ENCODE data around the gene TMEM108.

Gene TMEM108

GRCh38 chr3:133238015-133238414 is 199.8 kb downstream of the TMEM108 start:
- ATAC-seq (replicated peaks; ENCODE audit: extremely low read depth, poor library complexity, severe bottlenecking), result no peak
- Mint-ChIP-seq H3K27me3 (peaks cover 10% of the 10 kb centered on the region), H3K27ac (ENCODE audit: low read depth) (no peak overlapping the region), H3K9me3 (peaks cover 5% of the 10 kb centered on the region), H3K4me1 (no peaks in the 10 kb centered on the region), H3K36me3 (ENCODE audit: insufficient read depth) (no peaks in the 10 kb centered on the region), H3K4me3 (no peak overlapping the region)
- DNase-seq (ENCODE audit: low spot score in 2 of 2), result no peak

DNA sequence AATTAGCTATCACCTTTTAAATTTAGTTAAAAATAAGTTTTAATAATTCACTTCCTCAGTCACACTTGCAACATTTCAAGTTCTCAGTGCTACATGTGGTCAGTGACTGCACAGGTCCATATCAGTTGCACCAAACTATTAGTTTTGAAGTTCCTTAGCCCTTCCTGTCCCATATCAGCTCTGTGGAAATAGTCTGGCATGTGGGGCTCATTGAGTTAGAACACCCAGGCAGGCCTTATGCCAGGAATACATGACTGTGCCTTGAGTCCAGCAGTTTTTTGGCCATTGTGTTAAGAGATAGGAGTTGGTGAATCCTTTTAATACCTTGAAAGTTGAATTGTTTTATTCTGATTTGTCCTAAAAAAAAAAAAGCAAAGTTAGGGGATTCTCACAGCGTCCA is 207.9 kb downstream of the TMEM108 start:
- H3K9me3 Mint-ChIP-seq, result peaks cover 5% of the 10 kb centered on the region
- H3K27ac Mint-ChIP-seq (ENCODE audit: low read depth), result no peak overlapping the region
- no peaks in the 10 kb centered on the region for H3K4me1 Mint-ChIP-seq
- no peak for DNase-seq (ENCODE audit: low spot score in 2 of 2)
- H3K27me3 Mint-ChIP-seq, result no peaks in the 10 kb centered on the region
- H3K36me3 Mint-ChIP-seq (ENCODE audit: insufficient read depth), result no peaks in the 10 kb centered on the region
- ATAC-seq (replicated peaks; ENCODE audit: extremely low read depth, poor library complexity, severe bottlenecking), result no peak
- no peak overlapping the region for H3K4me3 Mint-ChIP-seq

DNA sequence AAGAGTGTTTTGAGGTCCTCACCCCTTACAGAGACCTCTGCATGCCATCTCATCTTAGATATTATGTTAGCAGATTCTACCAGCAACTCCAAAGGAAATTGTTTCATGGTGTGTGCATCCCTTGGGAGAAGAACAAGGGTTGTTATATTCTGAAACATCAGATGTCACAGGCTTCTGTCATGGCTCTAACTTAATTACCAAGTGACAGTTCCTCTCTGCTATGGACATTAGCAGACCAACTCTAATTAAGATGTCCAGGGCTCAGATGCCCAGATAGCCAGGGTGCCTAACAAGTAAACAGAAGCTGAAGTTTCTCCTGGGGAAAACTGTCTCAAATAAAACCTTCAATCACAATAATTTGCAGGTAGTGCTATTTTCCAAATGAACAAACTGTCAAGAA is 208.6 kb downstream of the TMEM108 start:
- Mint-ChIP-seq H3K9me3 (peaks cover 5% of the 10 kb centered on the region), H3K4me1 (no peaks in the 10 kb centered on the region), H3K27me3 (no peaks in the 10 kb centered on the region), H3K4me3 (no peak overlapping the region), H3K36me3 (ENCODE audit: insufficient read depth) (no peaks in the 10 kb centered on the region), H3K27ac (ENCODE audit: low read depth) (no peak overlapping the region)
- no peak for DNase-seq (ENCODE audit: low spot score in 2 of 2)
- no peak for ATAC-seq (replicated peaks; ENCODE audit: extremely low read depth, poor library complexity, severe bottlenecking)

DNA sequence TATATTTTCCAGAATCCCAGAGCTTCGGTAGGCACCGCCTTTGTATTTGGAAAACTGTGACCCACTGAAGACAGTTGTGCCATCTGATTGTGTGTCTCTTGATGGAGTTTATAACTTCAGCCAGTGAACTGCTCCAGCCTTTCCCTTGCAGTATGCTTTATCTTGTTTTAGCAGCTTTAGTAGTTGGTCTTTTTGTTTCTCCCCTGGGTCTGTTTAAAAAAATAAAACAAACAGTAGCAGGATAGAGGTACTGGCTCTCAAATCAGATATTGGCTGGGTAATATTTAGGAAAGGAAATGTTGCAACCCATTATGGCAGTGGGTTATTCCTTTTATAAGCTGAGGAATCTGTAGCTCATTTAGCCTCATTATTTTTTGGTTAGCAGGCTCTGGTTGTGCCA is 210.2 kb downstream of the TMEM108 start:
- Mint-ChIP-seq H3K9me3 (no peaks in the 10 kb centered on the region), H3K4me1 (no peaks in the 10 kb centered on the region), H3K27me3 (no peaks in the 10 kb centered on the region), H3K27ac (ENCODE audit: low read depth) (no peak overlapping the region), H3K4me3 (no peak overlapping the region), H3K36me3 (ENCODE audit: insufficient read depth) (no peaks in the 10 kb centered on the region)
- ATAC-seq (replicated peaks; ENCODE audit: extremely low read depth, poor library complexity, severe bottlenecking), result no peak
- no peak for DNase-seq (ENCODE audit: low spot score in 2 of 2)

DNA sequence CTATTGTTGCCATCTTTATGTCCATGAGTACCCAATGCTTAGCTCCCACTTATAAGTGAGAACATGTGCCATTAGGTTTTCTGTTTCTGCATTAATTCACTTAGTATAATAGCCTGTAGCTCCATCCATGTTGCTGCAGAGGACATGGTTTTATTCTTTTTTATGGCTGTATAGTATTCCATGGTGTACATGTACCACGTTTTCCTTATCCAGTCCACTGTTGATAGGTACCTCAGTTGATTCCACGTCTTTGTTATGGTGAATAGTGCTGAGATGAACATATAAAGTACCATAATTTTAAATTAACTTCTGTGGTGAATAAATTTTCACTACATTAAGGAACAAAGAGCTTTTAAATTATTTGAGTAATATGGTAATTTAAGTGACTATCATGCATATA is 211.3 kb downstream of the TMEM108 start:
- H3K27ac Mint-ChIP-seq (ENCODE audit: low read depth), result no peak overlapping the region
- DNase-seq (ENCODE audit: low spot score in 2 of 2), result no peak
- no peak overlapping the region for H3K4me3 Mint-ChIP-seq
- H3K9me3 Mint-ChIP-seq, result no peaks in the 10 kb centered on the region
- no peaks in the 10 kb centered on the region for H3K27me3 Mint-ChIP-seq
- no peaks in the 10 kb centered on the region for H3K4me1 Mint-ChIP-seq
- no peak for ATAC-seq (replicated peaks; ENCODE audit: extremely low read depth, poor library complexity, severe bottlenecking)
- H3K36me3 Mint-ChIP-seq (ENCODE audit: insufficient read depth), result no peaks in the 10 kb centered on the region

- DNase-seq (ENCODE audit: low spot score in 2 of 2) (no peak), ATAC-seq (replicated peaks; ENCODE audit: extremely low read depth, poor library complexity, severe bottlenecking) (no peak)
- H3K4me3 Mint-ChIP-seq, result no peak overlapping the region
- H3K27me3 Mint-ChIP-seq, result no peaks in the 10 kb centered on the region
- H3K36me3 Mint-ChIP-seq (ENCODE audit: insufficient read depth), result no peaks in the 10 kb centered on the region
- no peak overlapping the region for H3K27ac Mint-ChIP-seq (ENCODE audit: low read depth)
- H3K9me3 Mint-ChIP-seq, result no peaks in the 10 kb centered on the region
- no peaks in the 10 kb centered on the region for H3K4me1 Mint-ChIP-seq
Measured at GRCh38 chr3:133254151-133254550, 216.0 kb downstream of the TMEM108 start.

GRCh38 chr3:133254716-133255115 is 216.5 kb downstream of the TMEM108 start:
- Mint-ChIP-seq H3K9me3 (no peaks in the 10 kb centered on the region), H3K36me3 (ENCODE audit: insufficient read depth) (no peaks in the 10 kb centered on the region), H3K27me3 (no peaks in the 10 kb centered on the region), H3K4me1 (no peaks in the 10 kb centered on the region), H3K27ac (ENCODE audit: low read depth) (no peak overlapping the region), H3K4me3 (no peak overlapping the region)
- ATAC-seq (replicated peaks; ENCODE audit: extremely low read depth, poor library complexity, severe bottlenecking) (no peak), DNase-seq (ENCODE audit: low spot score in 2 of 2) (no peak)

DNA sequence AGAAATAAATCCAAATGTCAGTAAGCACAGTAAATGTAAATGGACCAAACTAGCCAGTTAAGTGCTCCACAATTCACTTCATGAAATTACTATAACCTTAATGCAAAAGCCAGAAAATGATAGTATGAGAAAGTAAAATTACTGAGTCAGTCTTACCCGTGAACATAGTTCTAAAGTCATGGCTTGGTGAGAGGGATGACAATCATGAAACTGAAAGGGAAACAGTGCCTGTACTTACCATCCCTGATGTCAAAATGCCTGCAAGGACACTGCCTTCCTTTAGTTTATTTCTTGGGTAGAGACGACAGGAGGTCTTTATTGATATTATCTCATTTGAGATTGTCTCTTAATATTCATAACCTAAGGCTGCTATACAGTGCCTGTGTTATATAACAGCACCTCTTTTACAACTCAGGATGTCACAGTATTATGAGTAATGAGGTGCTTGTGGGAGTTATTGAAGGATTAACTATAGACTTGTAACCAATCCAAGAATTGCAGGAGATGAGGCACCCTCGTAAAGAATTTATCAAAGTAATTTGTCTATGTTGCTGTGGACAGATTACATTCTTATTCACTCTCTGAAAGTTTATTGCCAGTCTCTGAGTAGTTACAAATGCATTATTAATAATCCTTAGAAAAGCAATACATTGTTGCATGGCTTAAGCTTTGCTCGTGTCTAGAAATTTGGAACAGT is 218.7 kb downstream of the TMEM108 start:
- Mint-ChIP-seq H3K27me3 (no peaks in the 10 kb centered on the region), H3K27ac (ENCODE audit: low read depth) (no peak overlapping the region), H3K4me1 (no peaks in the 10 kb centered on the region), H3K36me3 (ENCODE audit: insufficient read depth) (no peaks in the 10 kb centered on the region), H3K4me3 (no peak overlapping the region), H3K9me3 (no peaks in the 10 kb centered on the region)
- ATAC-seq (replicated peaks; ENCODE audit: extremely low read depth, poor library complexity, severe bottlenecking) (no peak), DNase-seq (ENCODE audit: low spot score in 2 of 2) (no peak)

DNA sequence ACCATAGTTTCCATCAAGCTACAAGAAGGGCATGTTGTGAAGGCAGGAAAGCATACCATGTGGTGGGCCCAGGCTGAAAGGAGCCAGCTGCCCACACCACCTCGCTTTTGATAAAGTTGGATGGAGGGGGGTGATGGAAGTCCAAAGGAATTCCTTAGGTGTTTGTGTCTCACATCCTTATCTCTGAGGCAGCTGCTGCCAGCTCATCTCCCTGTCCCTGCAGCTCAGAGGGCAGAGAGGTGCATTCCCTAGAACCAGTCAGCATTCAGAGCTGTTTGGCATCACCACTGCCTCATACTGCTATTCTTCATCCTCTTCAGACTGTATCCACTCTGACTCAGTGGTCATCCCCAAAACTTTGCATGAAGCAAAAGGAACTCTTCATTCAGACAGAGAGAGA is 220.2 kb downstream of the TMEM108 start:
- DNase-seq (ENCODE audit: low spot score in 2 of 2), result no peak
- no peak overlapping the region for H3K4me3 Mint-ChIP-seq
- no peak overlapping the region for H3K27ac Mint-ChIP-seq (ENCODE audit: low read depth)
- H3K9me3 Mint-ChIP-seq, result no peaks in the 10 kb centered on the region
- ATAC-seq (replicated peaks; ENCODE audit: extremely low read depth, poor library complexity, severe bottlenecking), result no peak
- H3K36me3 Mint-ChIP-seq (ENCODE audit: insufficient read depth), result no peaks in the 10 kb centered on the region
- no peaks in the 10 kb centered on the region for H3K4me1 Mint-ChIP-seq
- peaks cover 4% of the 10 kb centered on the region for H3K27me3 Mint-ChIP-seq

GRCh38 chr3:133259767-133260166 is 221.6 kb downstream of the TMEM108 start:
- H3K27me3 Mint-ChIP-seq, result peaks cover 9% of the 10 kb centered on the region

GRCh38 chr3:133262333-133262732 is 224.1 kb downstream of the TMEM108 start:
- no peak for ATAC-seq (replicated peaks; ENCODE audit: extremely low read depth, poor library complexity, severe bottlenecking)
- Mint-ChIP-seq H3K27me3 (peaks cover 9% of the 10 kb centered on the region), H3K4me1 (no peaks in the 10 kb centered on the region), H3K27ac (ENCODE audit: low read depth) (no peak overlapping the region), H3K9me3 (no peaks in the 10 kb centered on the region), H3K4me3 (no peak overlapping the region), H3K36me3 (ENCODE audit: insufficient read depth) (no peaks in the 10 kb centered on the region)
- DNase-seq (ENCODE audit: low spot score in 2 of 2), result no peak

More at GRCh38 chr3:133259767-133260166, 221.6 kb downstream of the TMEM108 start:
- ATAC-seq (replicated peaks; ENCODE audit: extremely low read depth, poor library complexity, severe bottlenecking) (no peak), DNase-seq (ENCODE audit: low spot score in 2 of 2) (no peak)
- Mint-ChIP-seq H3K27ac (ENCODE audit: low read depth) (no peak overlapping the region), H3K4me1 (no peaks in the 10 kb centered on the region), H3K36me3 (ENCODE audit: insufficient read depth) (no peaks in the 10 kb centered on the region), H3K4me3 (no peak overlapping the region), H3K9me3 (no peaks in the 10 kb centered on the region)

DNA sequence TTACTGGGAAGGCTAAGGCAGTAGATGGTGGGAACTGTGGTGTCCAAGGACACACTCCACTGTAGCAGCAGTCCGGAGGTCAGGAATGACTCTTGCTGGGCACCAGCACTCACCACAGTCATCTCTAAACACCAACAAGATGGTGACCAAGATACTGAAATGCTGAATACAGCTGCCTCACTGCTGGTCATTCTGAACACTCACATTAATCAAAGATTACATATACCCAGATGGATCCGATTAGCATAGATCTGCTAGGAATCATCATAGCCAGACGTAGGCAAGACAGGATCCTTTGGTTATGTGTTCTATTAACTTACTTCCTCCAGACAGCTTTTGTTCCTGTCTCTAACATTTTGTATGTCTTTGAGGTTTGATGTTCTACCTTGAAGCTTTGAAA is 226.7 kb downstream of the TMEM108 start:
- DNase-seq (ENCODE audit: low spot score in 2 of 2) (no peak), ATAC-seq (replicated peaks; ENCODE audit: extremely low read depth, poor library complexity, severe bottlenecking) (no peak)
- no peaks in the 10 kb centered on the region for H3K36me3 Mint-ChIP-seq (ENCODE audit: insufficient read depth)
- H3K27me3 Mint-ChIP-seq, result peaks cover 9% of the 10 kb centered on the region
- H3K4me1 Mint-ChIP-seq, result no peaks in the 10 kb centered on the region
- H3K9me3 Mint-ChIP-seq, result no peaks in the 10 kb centered on the region
- no peak overlapping the region for H3K27ac Mint-ChIP-seq (ENCODE audit: low read depth)
- no peak overlapping the region for H3K4me3 Mint-ChIP-seq

- no peak for DNase-seq (ENCODE audit: low spot score in 2 of 2)
- no peaks in the 10 kb centered on the region for H3K4me1 Mint-ChIP-seq
- no peak overlapping the region for H3K4me3 Mint-ChIP-seq
- no peaks in the 10 kb centered on the region for H3K9me3 Mint-ChIP-seq
- H3K27me3 Mint-ChIP-seq, result peaks cover 18% of the 10 kb centered on the region
- no peak for ATAC-seq (replicated peaks; ENCODE audit: extremely low read depth, poor library complexity, severe bottlenecking)
- no peak overlapping the region for H3K27ac Mint-ChIP-seq (ENCODE audit: low read depth)
- no peaks in the 10 kb centered on the region for H3K36me3 Mint-ChIP-seq (ENCODE audit: insufficient read depth)
Measured at GRCh38 chr3:133268726-133269134, 230.5 kb downstream of the TMEM108 start.

Data from central memory CD8-positive, alpha-beta T cell (primary cell).